Measurements from ENCODE around the gene SAMD8. TPM values are rescaled to one million over a fixed set of nuclear protein-coding genes. Genes with fewer than 3 reads are reported as not detected.

Gene SAMD8
- total RNA-seq, 1 experiment from 2014 or later: 23.6 TPM

GRCh38 chr10:75123088-75123682 is 11.7 kb downstream of the SAMD8 start:
- POLR2A ChIA-PET: no interaction called here
- RAD21 ChIA-PET (ENCODE audit: low non-redundant PET in 1 of 2, low total read pairs in 2 of 2, uncharacterized antibody in 2 of 2, unreplicated experiment in 2 of 2): no interaction called here
- CTCF ChIA-PET: no interaction called here
- H3K9me3 ChIP-seq (ENCODE audit: control insufficient read depth in 1 of 2, insufficient read depth in 1 of 2, low read depth in 1 of 2, low read length in 2 of 2): no peaks in the 10 kb centered on the region
- ATAC-seq (no peak), DNase-seq (ENCODE audit: low read depth, low spot score) (no peak)
- H3K4me2 ChIP-seq (ENCODE audit: low read length): no peak overlapping the region
- no peaks in the 10 kb centered on the region for H4K20me1 ChIP-seq (ENCODE audit: insufficient read depth)
- no peak for TF ChIP-seq MAX (IDR thresholded peaks at IDR 0.05)
- TF ChIP-seq POLR2AphosphoS5 (IDR thresholded peaks at IDR 0.05; ENCODE audit: low read depth, low read length): no peak
- no peak for TF ChIP-seq CBX3 (IDR thresholded peaks at IDR 0.05; ENCODE audit: low read depth)
- TF ChIP-seq EZH2 (IDR thresholded peaks at IDR 0.05): no peak
- TF ChIP-seq EGR1 (IDR thresholded peaks at IDR 0.05; ENCODE audit: low read depth): no peak
- TF ChIP-seq CEBPB (IDR thresholded peaks at IDR 0.05; ENCODE audit: low read depth): no peak
- no peak for TF ChIP-seq JUND (IDR thresholded peaks at IDR 0.05)
- TF ChIP-seq SP1 (IDR thresholded peaks at IDR 0.05; ENCODE audit: low read depth): no peak
- TF ChIP-seq CTCF (IDR thresholded peaks at IDR 0.05 in 2 of 3, conservative IDR thresholded peaks at IDR 0.05 in 1 of 3; ENCODE audit: borderline replicate concordance in 1 of 3, insufficient read depth in 1 of 3, low read depth in 2 of 3, low read length in 2 of 3): no peak
- no peak for TF ChIP-seq RAD21 (IDR thresholded peaks at IDR 0.05; ENCODE audit: low read depth)
- TF ChIP-seq YY1 (IDR thresholded peaks at IDR 0.05; ENCODE audit: extremely low read depth, insufficient replicate concordance, low read depth, low read length): no peak
- TF ChIP-seq TCF7L2 (IDR thresholded peaks at IDR 0.05; ENCODE audit: borderline replicate concordance, extremely low read depth, insufficient read depth, insufficient read length): no peak
- no peak for TF ChIP-seq EZH2phosphoT487 (IDR thresholded peaks at IDR 0.05; ENCODE audit: borderline replicate concordance)
- peaks cover 0 to 9% of the 10 kb centered on the region in 2 experiments; a peak in 2 of 4 replicates for H3K4me1 ChIP-seq (ENCODE audit: control insufficient read depth in 1 of 2, insufficient read depth in 2 of 2, low read length in 2 of 2)
- no peak overlapping the region for H3K4me3 ChIP-seq (replicated peaks in 1 of 2; ENCODE audit: low read depth in 1 of 2, low read length in 2 of 2)
- no peaks in the 10 kb centered on the region for H3K9me2 ChIP-seq (ENCODE audit: insufficient read depth)
- H3K79me2 ChIP-seq (ENCODE audit: insufficient read depth, low read length): peaks cover 59% of the 10 kb centered on the region
- no peak overlapping the region for H3K27ac ChIP-seq (ENCODE audit: low read depth, low read length)
- no peak overlapping the region for H3K9ac ChIP-seq (ENCODE audit: low read length)
- no peaks in the 10 kb centered on the region for H3K27me3 ChIP-seq (ENCODE audit: insufficient read depth, low read length)
- BruUV-seq (replicated peaks): no TSS peak
- H3K36me3 ChIP-seq (ENCODE audit: control insufficient read depth in 1 of 2, insufficient read depth in 2 of 2, low read length in 2 of 2): no peaks in the 10 kb centered on the region
- H2AFZ ChIP-seq (ENCODE audit: low read depth, low read length, poor library complexity, severe bottlenecking): no peak overlapping the region
- intact Hi-C loops (cut with micrococcal nuclease): no loop called here

All from HCT116 (cell line).